HG02623 (cell line): Measurements from ENCODE around the gene NRXN3.
"Not testable (repeated sequence)": the region's sequence is repeated elsewhere in the genome, so short reads cannot be mapped to it uniquely, and the experiment has no call there.

Experiments used
- ATAC-seq: cut with Tn5 transposase; IDR thresholded peaks from one replicate; pipeline ENCODE4 v1.9.1; 2021; ENCODE audit warnings: moderate library complexity; ENCODE audit not compliant: unreplicated experiment

The NRXN3 gene

DNA sequence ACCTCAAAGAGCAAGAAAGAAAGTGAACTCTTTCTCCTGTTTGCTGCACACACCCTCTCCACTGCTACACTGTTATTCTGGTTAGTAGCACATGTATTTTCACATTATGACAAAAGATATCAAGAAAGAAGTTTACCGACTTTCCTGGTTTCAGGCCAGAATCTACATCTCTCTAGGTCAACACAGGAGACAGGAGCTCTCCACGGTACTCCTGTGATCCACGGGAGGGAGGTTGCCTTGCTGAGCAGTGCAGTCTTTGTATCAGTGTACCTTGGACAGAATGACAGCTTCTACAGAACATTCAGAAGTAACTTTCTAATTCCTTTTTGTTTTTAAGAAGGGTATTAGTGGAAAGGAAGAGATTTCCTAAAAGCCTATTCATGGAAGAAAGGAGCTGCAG lies 805.6 kb downstream of the NRXN3 start:
- no peak for ATAC-seq

DNA sequence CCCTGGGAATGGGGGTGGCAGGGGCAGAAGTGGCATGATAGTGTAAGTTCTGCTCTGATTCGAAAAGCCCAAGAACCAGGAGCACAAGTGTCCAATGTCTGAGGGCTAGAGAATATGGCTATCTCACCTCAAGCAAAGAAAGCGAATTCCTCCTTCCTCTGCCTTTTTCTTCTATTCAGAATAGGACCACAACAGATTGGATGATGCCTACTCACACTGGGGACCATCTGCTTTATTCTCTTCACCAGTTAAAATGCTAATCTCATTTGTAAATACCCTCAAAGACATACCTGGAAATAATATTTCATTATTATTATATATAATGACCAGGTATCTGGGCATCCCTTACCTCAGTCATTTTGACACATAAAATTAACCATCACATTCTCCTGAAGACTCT lies 808.7 kb downstream of the NRXN3 start:
- no peak for ATAC-seq

DNA sequence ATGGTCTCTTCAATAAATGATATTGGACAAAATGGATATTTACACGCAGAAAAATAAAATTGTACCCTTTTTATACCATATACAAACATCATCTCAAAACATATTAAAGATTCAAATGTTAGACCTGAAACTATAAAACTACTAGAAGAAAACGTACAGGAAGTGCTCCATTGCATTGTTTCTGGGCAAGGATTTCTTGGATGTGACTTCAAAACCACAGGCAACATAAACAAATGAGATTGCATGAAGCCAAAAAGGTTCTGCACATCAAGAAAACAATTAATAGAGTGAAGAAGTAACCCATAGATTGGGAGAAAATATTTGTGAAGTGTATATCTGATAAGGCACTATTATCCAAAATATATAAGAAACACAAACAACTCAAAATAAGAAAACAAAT lies 812.4 kb downstream of the NRXN3 start:
- ATAC-seq = no peak

DNA sequence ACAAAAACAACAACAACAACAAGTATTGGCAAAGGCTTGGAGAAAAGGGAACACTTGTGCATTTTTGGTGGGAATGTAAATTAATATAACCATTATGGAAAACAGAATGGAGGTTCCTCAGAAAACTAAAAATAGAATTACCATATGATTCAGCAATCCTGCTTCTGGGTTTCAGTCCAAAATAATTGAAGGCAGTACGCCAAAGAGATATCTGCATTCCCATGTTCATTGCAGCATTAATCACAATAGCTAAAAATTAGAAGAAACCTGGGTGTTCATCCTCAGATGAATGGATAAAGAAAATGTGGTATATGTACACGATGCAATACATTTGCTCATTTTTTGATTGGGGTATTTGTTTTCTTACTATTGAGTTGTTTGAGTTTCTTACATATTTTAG lies 813.0 kb downstream of the NRXN3 start:
- ATAC-seq = no peak

DNA sequence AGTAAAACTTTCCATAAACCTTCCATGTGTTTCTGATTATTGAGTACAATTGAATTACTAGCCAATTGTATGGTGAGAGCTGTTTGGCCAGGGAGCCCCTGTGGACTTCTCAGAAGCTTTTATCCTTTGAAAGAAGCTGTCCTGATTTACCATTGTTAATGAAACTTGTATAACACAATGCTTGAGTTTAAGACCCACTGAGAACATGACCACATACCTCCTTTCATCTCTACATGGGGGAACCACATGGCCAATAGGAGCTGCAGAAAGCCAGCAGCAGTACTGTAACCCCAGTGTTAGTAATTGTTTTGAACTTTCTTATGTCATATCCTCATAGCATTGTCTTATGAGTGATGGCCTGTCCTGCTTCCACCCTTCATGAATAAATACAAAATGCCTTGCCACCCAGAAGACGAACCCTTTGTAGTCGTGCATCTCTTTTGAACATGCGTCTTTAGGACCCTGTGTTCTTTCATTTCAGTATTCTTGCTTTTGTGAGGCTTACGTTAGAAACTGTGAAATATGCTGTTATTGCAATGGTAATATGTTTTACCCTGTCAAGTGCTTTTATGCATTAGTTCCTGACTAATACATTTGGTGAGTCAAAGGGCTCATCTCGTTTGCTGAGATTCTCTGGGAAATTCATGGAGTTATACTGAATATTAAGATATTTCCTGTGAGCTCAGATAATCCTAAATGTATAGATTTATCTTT lies 815.7 kb downstream of the NRXN3 start:
- ATAC-seq = no peak

DNA sequence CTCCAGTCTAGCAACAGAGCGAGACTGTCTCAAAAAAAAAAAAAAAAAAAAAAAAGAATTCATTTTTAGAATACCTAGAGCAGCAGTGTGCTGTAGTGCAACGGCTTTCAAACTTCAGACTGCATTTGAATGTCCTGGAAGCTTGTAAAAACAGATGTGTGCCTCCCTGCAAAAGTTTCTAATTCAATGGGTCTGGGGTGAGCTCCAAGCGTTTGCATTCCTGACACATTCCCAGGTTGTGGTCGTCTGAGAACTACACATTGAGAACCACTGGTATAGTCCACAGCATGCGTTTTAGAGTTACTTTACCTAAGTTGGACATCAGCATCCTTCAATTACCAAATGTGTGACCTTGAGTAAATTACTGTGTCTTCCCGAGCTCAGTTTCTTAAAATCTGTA lies 816.8 kb downstream of the NRXN3 start:
- no peak for ATAC-seq

DNA sequence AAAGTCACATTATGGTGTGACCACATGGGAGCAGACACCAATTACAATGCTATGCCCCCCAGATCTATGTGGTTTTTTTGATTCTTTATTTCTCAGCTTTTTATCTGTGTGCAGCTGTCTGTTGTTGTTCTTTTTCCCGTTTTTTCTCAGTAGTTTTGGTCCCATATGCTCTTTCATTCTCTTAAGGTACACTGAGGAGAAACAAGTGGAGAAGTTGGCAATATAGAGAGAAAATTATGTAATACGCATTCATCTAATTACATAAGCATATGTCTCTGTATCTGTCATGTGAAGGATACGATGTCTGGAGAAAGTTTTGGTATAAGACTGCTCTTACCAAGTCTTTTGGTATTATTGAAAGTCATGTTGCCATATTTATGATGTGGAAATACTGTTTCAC lies 819.0 kb downstream of the NRXN3 start:
- ATAC-seq = no peak

DNA sequence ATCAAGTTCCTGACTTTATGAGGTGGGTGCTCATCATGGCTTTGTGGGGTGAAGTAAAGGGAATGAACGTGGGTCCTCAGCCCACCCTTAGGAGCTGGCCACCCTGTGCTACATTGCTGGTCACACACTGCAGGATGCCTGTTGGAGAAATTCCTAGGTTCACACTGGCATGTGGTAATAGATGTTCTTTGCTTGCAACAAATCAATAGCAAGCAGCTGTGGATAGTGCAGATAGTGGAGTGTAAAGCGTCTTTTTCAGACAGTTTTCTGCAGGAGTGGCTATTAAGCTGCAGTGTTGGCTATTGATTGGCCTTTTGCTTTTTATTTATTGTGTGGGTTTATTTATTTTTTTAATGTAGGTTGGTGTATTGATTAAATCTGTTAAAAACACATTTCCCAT lies 822.7 kb downstream of the NRXN3 start:
- no peak for ATAC-seq

DNA sequence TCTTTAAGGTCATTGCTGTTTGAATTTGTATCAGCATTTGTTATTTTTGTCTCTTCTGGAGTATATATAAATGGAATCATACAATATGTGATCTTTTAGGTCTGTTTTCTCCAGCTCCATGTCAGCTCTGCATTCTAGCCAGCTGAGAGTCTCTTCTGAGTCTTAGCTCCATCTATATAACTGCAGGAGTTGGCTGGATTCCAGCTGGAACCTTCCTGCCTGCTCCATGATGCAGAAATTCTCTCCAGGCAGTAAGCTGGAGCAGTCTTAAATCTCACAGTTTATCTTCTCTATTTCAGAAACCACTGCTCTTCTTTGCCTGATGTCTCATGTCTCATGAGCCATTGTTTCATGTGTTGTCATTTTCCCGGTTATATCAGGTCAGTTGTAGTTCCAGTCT lies 827.6 kb downstream of the NRXN3 start:
- ATAC-seq = no peak

DNA sequence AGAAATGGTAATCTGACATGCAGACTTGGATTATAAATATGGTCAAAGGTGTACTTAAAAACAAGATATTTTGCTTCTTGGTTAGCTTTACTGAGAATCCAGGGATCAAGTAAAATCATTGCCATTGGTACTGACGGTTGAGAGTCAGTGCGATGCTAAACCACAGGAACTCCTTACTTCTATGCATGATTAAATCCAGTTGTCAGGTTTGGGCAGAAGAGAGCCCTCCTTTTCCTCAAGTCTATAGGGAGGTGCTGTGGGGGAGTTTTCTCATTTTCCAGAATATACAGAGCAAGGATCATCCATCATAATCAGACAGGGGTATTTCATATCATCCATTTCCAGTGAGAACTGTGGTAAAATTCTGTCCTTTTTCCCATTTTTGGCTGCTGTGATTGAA lies 839.1 kb downstream of the NRXN3 start:
- no peak for ATAC-seq

DNA sequence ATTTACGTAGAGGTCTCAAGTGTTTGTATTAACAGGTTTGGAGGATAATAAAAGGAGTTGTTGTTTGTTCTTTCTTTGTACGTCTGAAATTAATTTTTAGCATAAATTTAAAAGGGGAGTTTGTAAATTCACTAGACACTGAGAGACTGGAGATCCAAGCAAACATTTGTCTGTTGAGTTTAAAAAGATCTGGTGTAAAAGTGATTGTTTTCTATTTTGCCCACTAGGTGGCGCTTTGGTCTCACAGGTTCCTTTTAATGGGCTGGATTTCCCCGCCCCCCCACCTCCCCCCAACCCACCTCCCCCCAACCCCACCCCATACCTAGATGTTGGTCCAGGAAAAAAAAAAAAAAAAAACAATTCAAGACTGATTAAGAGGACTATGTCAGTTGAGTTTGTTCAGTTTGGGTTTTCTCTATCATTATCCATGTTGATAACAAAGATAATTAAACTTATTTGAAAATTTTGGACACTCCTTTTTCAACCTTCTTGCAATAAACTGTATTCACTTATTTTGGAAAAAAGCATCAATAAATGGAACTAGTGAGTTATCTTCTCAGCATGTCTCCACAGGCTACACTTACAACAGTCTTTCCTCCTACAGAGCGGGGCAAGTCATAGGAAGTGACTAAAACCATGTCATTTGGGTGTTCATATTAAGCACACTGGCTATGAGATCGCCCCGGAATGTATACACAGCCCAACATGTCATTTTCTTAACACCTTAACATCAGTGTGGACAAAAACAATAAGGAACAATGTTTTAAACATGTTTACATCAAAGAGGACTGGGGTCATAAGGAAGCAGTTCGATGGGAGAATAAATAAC lies 841.1 kb downstream of the NRXN3 start:
- ATAC-seq = no peak

DNA sequence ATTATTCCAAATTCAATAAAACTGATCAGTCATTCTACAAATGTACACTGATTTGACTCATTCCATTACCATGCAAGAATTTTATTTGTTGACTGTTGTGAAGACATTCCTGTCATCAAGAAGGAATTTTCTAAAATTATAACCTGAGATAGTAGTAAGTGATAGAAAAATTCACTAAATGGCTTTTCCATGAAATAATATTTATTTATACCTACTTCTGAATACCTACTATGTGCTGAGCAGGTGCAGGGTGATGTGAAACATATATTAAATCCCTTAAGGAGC lies 841.7 kb downstream of the NRXN3 start:
- ATAC-seq = no peak

DNA sequence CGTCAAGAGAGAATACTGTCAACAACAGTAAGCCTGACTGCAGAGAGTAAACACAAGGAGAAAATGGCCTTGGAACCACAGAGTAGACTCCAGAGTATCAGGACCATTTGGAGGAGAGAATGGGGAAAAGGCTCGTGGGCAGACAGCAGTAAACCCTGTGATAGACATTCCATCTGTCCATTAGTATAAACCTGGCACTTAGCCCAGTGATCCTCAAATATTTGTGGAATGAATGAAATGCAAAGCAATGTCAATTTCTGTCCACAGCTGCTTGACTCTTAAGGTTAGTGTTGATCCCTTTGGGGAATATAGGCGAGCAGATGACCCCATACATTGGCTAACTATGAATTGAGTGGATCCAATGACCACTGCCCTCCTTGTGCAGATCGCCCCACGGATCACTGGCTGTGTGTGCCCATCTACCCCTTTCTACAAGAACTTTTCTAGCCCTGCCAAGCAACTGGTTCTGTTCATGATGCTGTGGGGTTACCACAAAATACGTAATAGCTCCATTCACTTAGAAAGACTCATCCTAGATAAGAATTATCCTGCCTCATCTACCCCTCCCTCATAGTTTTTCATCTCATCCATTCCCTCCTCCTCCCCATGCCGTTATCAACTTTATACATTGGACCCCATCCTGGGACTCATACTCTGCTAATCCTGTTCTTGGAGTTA lies 846.8 kb downstream of the NRXN3 start:
- ATAC-seq = no peak

DNA sequence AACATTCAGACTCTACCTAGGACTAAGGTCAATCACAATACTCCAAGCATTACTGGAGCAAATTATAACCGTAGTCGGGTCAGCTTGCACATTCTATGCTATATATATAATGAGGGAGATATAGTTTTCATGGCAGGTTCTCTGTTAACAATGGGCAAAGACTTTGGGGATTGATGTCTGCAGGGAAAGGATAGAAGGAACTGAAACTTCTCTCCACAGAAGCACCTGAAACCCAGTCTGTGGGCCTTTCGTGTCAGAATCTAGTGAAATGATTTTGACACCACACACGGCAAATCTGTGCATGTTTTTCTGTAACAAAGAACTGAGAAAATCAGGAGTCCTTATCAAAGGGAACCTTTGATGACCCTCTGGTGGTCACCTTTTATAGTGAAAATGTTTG lies 847.4 kb downstream of the NRXN3 start:
- ATAC-seq = no peak

DNA sequence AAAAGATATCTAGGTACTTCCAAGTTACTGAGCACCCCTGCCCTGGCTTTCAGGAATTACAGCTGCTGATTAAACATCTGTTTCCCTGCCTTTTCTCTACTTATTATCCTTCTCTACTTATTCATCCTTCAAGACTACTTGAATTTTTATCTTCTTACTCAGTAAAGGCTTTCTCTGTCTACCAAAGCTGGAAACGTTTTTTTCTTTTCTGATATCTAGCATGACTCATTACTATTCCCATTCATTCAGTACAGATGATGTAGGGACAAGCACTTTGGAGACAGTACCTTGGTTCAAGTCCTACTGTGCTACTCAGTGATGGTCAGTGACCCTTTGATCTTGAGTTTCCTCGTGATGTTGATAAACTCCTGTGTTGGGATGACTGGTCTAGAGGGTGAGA lies 848.7 kb downstream of the NRXN3 start:
- ATAC-seq = no peak

DNA sequence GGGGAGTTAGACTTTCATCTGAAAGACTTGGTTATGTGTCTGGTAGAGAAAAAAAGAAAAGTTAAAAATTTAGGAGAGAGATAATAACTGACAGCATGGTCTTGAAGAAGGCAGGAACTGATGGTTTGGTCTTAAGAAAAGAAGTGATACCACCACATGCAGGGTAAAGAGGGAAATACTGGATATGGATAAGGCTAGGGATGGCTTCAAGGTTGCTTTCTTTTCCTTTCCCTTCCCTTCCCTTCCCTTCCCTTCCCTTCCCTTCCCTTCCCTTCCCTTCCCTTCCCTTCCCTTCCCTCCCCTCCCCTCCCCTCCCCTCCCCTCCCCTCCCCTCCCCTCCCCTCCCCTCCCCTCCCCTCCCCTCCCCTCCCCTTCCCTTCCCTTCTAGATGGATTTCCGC lies 849.7 kb downstream of the NRXN3 start:
- ATAC-seq = not testable (repeated sequence)

DNA sequence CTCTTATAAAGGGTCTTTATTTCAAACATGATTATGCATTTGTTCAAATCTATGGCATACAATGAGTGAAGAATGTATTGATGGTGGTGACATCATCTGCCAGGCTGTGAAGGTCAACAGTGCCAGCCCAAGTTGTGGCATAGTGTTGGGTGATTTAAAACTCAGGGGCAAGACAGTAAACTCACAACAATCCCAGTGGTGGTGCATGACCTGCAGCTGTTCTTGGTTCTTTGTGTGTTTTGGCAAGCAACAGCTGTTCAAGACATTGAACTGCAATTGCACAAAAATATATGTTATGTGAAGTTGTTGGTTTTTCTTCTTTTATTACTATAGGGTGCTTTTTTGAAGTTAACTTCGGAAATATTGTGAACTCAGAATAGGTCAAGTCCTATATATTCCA lies 851.6 kb downstream of the NRXN3 start:
- no peak for ATAC-seq

DNA sequence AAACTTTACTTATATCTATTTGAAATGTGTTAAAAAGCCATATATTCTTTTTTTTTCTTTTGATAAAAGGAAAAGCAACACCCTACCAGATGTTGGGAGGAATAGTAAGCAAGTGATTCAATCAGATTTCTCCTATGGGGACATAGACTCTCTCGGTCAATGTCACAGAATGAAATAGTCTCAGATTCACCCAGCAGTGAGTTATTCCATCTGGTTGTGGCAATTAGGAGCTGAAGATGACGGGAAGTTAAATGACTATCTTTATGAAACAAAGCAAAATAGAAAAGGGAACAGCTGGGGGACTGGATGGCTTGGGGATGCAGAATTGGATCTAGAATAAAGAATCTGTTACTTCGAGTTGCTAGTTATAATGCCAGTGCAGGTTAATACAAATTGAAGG lies 857.0 kb downstream of the NRXN3 start:
- no peak for ATAC-seq

DNA sequence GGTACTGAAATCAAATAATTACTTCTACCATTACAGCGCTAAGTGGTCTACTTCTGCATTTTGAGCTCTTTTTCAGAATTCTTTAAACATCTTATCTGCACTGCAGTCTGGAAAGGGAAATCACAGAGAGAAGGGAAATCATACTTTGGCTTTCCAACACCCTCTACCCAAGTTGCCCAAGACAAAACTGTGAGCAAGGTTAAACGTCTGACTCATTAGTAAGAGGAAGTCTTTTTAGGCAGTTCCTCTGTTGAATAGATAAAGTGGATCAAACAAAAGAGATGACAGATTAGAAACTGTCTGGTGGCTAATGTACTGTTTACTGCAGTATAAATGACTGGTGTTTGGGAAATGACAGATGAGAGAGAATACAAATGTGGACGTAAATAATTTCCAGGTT lies 858.1 kb downstream of the NRXN3 start:
- no peak for ATAC-seq

DNA sequence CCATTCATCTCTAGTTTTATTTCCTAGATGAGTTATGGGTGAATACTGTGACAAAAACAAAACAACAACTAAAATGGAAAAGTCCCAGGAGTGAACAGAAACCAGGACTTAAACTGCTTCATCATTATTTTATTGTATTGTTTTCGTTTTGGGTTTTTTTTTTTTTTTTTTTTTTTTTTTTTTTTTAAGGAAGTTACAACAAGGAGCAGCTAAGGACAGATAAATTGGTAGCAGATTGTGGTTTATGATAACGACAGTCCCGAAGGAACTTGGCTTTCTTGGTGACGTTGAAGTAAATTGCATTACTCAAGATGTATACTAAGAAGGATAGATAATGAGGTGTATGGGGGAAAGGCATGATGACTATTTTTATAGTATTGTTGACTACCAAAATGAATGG lies 866.3 kb downstream of the NRXN3 start:
- no peak for ATAC-seq

DNA sequence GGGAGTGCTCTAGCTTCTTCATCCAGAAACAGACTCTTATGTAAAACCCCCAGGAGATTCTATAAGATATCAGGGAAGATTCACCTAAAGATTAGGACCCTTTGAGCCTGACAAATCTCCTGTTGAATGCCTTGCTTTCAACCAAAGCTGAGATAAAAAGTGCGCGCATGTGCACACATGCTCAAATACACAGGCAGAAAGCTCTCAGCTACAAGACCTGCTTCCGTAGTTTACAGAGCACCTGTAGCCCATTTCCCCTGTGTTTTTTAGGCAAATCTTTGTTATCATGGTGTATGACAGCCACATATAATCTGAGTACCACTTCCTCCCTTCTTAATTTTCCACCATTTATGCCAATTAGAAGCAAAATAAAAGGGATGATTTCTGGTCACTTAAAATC lies 866.9 kb downstream of the NRXN3 start:
- no peak for ATAC-seq

DNA sequence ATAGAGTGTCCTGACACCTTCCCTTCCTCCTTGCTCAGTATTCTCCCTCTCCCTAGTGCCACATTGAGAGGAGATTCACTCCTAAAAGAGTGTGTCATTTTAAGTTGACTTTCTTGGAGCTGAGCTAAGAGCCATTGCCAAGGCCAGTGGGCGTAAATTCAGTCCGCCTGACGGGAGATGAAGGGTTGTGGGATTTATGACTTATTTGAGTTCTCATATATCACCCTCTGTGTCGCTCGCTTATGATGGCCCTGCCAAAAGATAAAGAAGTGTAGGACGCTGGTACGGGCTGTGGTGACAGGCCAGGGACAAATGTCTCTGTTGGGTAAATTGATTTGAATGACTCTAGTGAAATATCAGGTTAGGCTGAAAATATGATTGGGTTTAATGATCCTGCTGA lies 867.4 kb downstream of the NRXN3 start:
- ATAC-seq = no peak
